HepG2 (cell line): Measurements from ENCODE around the gene ERICH6. TPM values are rescaled to one million over a fixed set of nuclear protein-coding genes. Genes with fewer than 3 reads are reported as not detected.

Experiments
- ATAC-seq: fragments of 200-7000 bp; cut with Tn5 transposase; 3 replicates; pipeline ENCODE4 v1.9.1; 2020; ENCODE audit warnings: mild to moderate bottlenecking, moderate library complexity
- BruUV-seq: library from RNA; stranded (reverse); fragments of 400-500 nt; replicated peaks from 2 replicates; lab custom pipeline; 2021; lab: Mats Ljungman, UMichigan
- CTCF ChIA-PET: fragments of 300-600 bp; formaldehyde crosslinking; extraction: SDS; loops from one replicate; lab custom pipeline; 2021; ENCODE audit warnings: low total read pairs, inconsistent platforms, low intra/inter-chr PET ratio; lab: Yijun Ruan, JAX
- POLR2A ChIA-PET: fragments of 350-600 bp; sonication (Branson Sonifier 250); formaldehyde crosslinking; loops from one replicate; lab custom pipeline; 2020; ENCODE audit warnings: antibody characterized with exemption, inconsistent platforms; lab: Yijun Ruan, JAX
- DNase-seq: peaks from one replicate; pipeline ENCODE4 v3.0.0-alpha.2; 2015; ENCODE audit warnings: low spot score
- FAIRE-seq: peaks from 3 replicates; lab custom pipeline; 2011; peaks lifted over from hg19 to GRCh38; lab: Jason Lieb, UNC
- H2AFZ ChIP-seq: one replicate; pipeline ENCODE4 v1.6.1; 2011; ENCODE audit warnings: low read length, inconsistent platforms
- H3K27ac ChIP-seq: fragments of 300-600 bp; 3 replicates; pipeline ENCODE4 v1.8.0; 2011; ENCODE audit warnings: mixed run types, mild to moderate bottlenecking, mixed read lengths, low read length, inconsistent platforms; ENCODE audit not compliant: insufficient read depth; ENCODE audit errors: extremely low read length
- H3K27me3 ChIP-seq, 2 experiments: fragments of 200-600 bp in 1 of 2; 2 replicates in 1 of 2; 3 replicates in 1 of 2; pipeline versions ENCODE4 v1.6.0 to v1.8.0; 2011; ENCODE audit warnings: low read length in 2 of 2, mild to moderate bottlenecking in 2 of 2, moderate library complexity in 2 of 2, inconsistent platforms in 1 of 2; ENCODE audit not compliant: insufficient read depth in 2 of 2, control insufficient read depth in 1 of 2
- H3K36me3 ChIP-seq, 2 experiments: fragments of 200-600 bp in 1 of 2; replicated peaks in 1 of 2; 2 replicates in 1 of 2; 3 replicates in 1 of 2; pipeline versions ENCODE4 v1.5.1 to v1.8.0; 2011; ENCODE audit warnings: low read length in 2 of 2, inconsistent platforms in 1 of 2; ENCODE audit not compliant: insufficient read depth in 2 of 2, control insufficient read depth in 1 of 2
- H3K4me1 ChIP-seq: 2 replicates; pipeline ENCODE4 v1.5.1; 2012; ENCODE audit warnings: low read length, inconsistent platforms; ENCODE audit not compliant: insufficient read depth
- H3K4me2 ChIP-seq: 2 replicates; pipeline ENCODE4 v1.6.0; 2011; ENCODE audit warnings: low read depth, low read length, inconsistent platforms
- H3K4me3 ChIP-seq, 3 experiments: fragments of 200-600 bp in 1 of 3; sonication (generic), shearing (Covaris generic) in 1 of 3; replicated peaks in 1 of 3; 2 replicates each; pipeline ENCODE4 v1.5.1; 2011 to 2016; ENCODE audit warnings: low read length in 3 of 3, inconsistent platforms in 2 of 3, low read depth in 2 of 3, mild to moderate bottlenecking in 2 of 3, control low read depth in 1 of 3, mixed read lengths in 1 of 3; ENCODE audit not compliant: insufficient read depth in 1 of 3
- H3K79me2 ChIP-seq: one replicate; pipeline ENCODE4 v1.6.1; 2011; ENCODE audit warnings: low read length, inconsistent platforms; ENCODE audit not compliant: insufficient read depth
- H3K9ac ChIP-seq: 2 replicates; pipeline ENCODE4 v1.6.0; 2011; ENCODE audit warnings: mild to moderate bottlenecking, low read depth, low read length, inconsistent platforms; ENCODE audit not compliant: insufficient read depth
- H3K9me3 ChIP-seq: 2 replicates; pipeline ENCODE4 v1.5.1; 2012; ENCODE audit warnings: mild to moderate bottlenecking, low read length
- H4K20me1 ChIP-seq: 2 replicates; pipeline ENCODE4 v1.6.0; 2011; ENCODE audit warnings: inconsistent platforms, mild to moderate bottlenecking, low read length, moderate library complexity; ENCODE audit not compliant: insufficient read depth
- ARID2 ChIP-seq: sonication (generic); formaldehyde crosslinking; IDR thresholded peaks from 2 replicates; pipeline ENCODE4 v1.8.1; 2022; ENCODE audit warnings: mild to moderate bottlenecking, missing genetic modification reagents, borderline replicate concordance
- BORCS8-MEF2B ChIP-seq: sonication (generic); formaldehyde crosslinking; IDR thresholded peaks from 2 replicates; pipeline ENCODE4 v1.8.0; 2022; ENCODE audit warnings: mild to moderate bottlenecking, missing genetic modification reagents
- ELF1 ChIP-seq: sonication (generic); formaldehyde crosslinking; IDR thresholded peaks from 2 replicates; pipeline ENCODE4 v1.4.0; 2020; ENCODE audit warnings: missing genetic modification reagents
- HES4 ChIP-seq: sonication (generic); formaldehyde crosslinking; IDR thresholded peaks from 2 replicates; pipeline ENCODE4 v1.9.0; 2021; ENCODE audit warnings: mild to moderate bottlenecking, missing genetic modification reagents, borderline replicate concordance
- HNRNPH1 ChIP-seq: fragments of 200-400 bp; formaldehyde crosslinking; optimal IDR thresholded peaks from 2 replicates; pipeline ENCODE3; 2017; ENCODE audit warnings: mild to moderate bottlenecking, low read depth, low read length
- KLF9 ChIP-seq: IDR thresholded peaks from 2 replicates; pipeline ENCODE4 v1.6.1; 2016; ENCODE audit warnings: low read depth
- MIER2 ChIP-seq: IDR thresholded peaks from 2 replicates; pipeline ENCODE4 v1.6.1; 2016; ENCODE audit warnings: missing biosample characterization, missing genetic modification reagents
- NR2F6 ChIP-seq, 2 experiments: IDR thresholded peaks; 2 replicates each; pipeline ENCODE4 v1.6.1; 2016; ENCODE audit warnings: antibody characterized with exemption in 1 of 2, mild to moderate bottlenecking in 1 of 2
- ONECUT2 ChIP-seq: sonication (generic); formaldehyde crosslinking; IDR thresholded peaks from 2 replicates; pipeline ENCODE4 v1.4.0; 2020; ENCODE audit warnings: missing genetic modification reagents
- RBM22 ChIP-seq: fragments of 200-400 bp; formaldehyde crosslinking; optimal IDR thresholded peaks from 2 replicates; pipeline ENCODE3; 2017; ENCODE audit warnings: mild to moderate bottlenecking, low read length, moderate library complexity
- RFX3 ChIP-seq: IDR thresholded peaks from 2 replicates; pipeline ENCODE4 v1.6.1; 2016; ENCODE audit warnings: missing biosample characterization, missing genetic modification reagents
- RORA ChIP-seq: sonication (generic); formaldehyde crosslinking; IDR thresholded peaks from 2 replicates; pipeline ENCODE4 v1.5.0; 2020; ENCODE audit warnings: mild to moderate bottlenecking, missing genetic modification reagents, moderate library complexity
- SNAI1 ChIP-seq: sonication (generic); formaldehyde crosslinking; IDR thresholded peaks from 2 replicates; pipeline ENCODE4 v1.5.0; 2020; ENCODE audit warnings: mild to moderate bottlenecking, missing genetic modification reagents, borderline replicate concordance
- ZSCAN31 ChIP-seq: sonication (generic); formaldehyde crosslinking; IDR thresholded peaks from 2 replicates; pipeline ENCODE4 v1.5.0; 2020; ENCODE audit warnings: low read depth, mild to moderate bottlenecking, missing genetic modification reagents
- ZSCAN9 ChIP-seq: IDR thresholded peaks from 2 replicates; pipeline ENCODE4 v1.6.1; 2016; ENCODE audit warnings: borderline replicate concordance
- WGBS: methylation state at CpG from one replicate; pipeline ENCODE4 v1.1.6; 2017; ENCODE audit warnings: low lambda C conversion rate; 5-methylcytosine and 5-hydroxymethylcytosine counted together
- in situ Hi-C: cut with HindIII; loops from 2 replicates; pipeline ENCODE4 v1.10.0; 2017; ENCODE audit warnings: low pct_unique_long_range_greater_than_20kb; ENCODE audit not compliant: extremely low pct_ligation_motif_present
- intact Hi-C: fragments of 100-400 bp; cut with micrococcal nuclease; formaldehyde crosslinking; loops from one replicate; pipeline ENCODE4 v1.10.0; 2022; ENCODE audit not compliant: unreplicated experiment
- polyA plus RNA-seq, 8 experiments: library from polyadenylated mRNA; depleted of rRNA in 3 of 8; stranded (reverse) in 7 of 8; unstranded in 1 of 8; fragments of >200 nt; fragmentation: Illumina TruSeq in 4 of 8; extraction: Trizol in 4 of 8; gene quantifications; 2 replicates each; pipeline versions ENCODE4 v1.2.1 to v1.2.3, GENCODE V29; 2011 to 2016; ENCODE audit warnings: low read depth in 4 of 8, missing spikeins in 1 of 8, mixed read lengths in 1 of 8; ENCODE audit not compliant: insufficient read depth in 1 of 8
- total RNA-seq, 5 experiments: library from RNA; depleted of rRNA; stranded (reverse); fragments of >200 nt; fragmentation: Illumina TruSeq; extraction: Trizol; gene quantifications; 2 replicates each; pipeline ENCODE4 v1.2.3, GENCODE V29; 2016; ENCODE audit warnings: low read depth in 1 of 5
- TF ChIP-seq, protein P1 (sequence below): sonication (generic); formaldehyde crosslinking; IDR thresholded peaks from 2 replicates; pipeline ENCODE4 v1.8.0; 2022; ENCODE audit warnings: low read depth, missing genetic modification reagents
- TF ChIP-seq, protein P2 (sequence below): sonication (generic); formaldehyde crosslinking; IDR thresholded peaks from 2 replicates; pipeline ENCODE4 v1.4.0; 2020; ENCODE audit warnings: mild to moderate bottlenecking, low read depth, missing genetic modification reagents
- TF ChIP-seq, protein P3 (sequence below): sonication (generic); formaldehyde crosslinking; IDR thresholded peaks from 2 replicates; pipeline ENCODE4 v1.8.1; 2023; ENCODE audit warnings: missing genetic modification reagents, inconsistent platforms, borderline replicate concordance
- TF ChIP-seq, protein P4 (sequence below): sonication (generic); formaldehyde crosslinking; IDR thresholded peaks from 2 replicates; pipeline ENCODE4 v1.5.0; 2020; ENCODE audit warnings: missing genetic modification reagents

Gene ERICH6
- total and polyA plus RNA-seq, 2 of the 13 experiments (the other 11 are each of a cell fraction or from before 2014, with no cell fraction given), result 0.03 TPM; not detected in 1

DNA sequence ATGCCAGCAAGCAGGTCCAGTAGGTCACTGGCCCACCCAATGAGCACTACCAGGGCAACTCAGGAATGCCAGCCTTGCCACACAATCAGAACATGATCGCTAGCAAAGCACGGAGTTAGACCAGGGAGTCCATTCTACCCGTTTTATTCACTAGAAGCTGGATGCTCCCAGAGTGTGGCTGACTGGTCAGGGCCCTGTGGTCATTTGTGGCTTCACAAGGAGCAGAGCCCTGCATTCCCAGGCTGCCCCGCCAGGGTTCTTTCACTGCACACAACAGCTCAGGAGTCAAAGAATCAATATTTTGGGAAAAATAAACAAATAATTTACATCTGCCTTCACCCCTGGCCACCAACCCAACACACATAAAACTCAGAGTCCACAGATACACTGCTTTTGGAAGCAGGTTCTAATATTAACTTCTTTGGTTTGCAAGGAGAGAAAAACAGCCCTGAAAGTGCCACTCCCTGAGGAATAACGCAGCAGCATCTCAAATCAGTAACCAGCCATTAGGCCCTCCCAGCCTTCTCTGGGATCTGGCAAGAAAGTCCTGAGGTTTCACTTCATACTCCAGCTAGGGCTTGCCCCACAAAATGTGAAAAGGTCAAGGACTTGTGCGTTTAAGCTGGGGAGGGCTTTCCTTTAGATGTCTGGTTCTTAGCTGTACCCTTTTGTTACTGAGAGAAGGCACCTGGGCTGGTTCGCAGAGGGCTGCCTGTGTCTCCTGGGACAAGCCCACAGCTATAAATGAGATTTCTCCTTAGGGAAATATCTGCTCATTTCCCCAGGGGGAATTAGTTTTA, 43.3 kb upstream of the ERICH6 start:
- Histone ChIP-seq H3K79me2 (peaks cover 96% of the 10 kb centered on the region), H3K4me1 (peaks cover 100% of the 10 kb centered on the region), H3K4me2 (no peak overlapping the region), H3K4me3 (no peak overlapping the region), H3K9ac (no peak overlapping the region), H4K20me1 (peaks cover 85% of the 10 kb centered on the region), H3K27me3 (no peaks in the 10 kb centered on the region), H3K27ac (peak overlapping the region; percentile 40), H3K36me3 (peaks cover 5 to 53% of the 10 kb centered on the region in 2 experiments; a peak in 4 of 5 replicates), H3K9me3 (no peaks in the 10 kb centered on the region), H2AFZ (no peak overlapping the region)
- ChIA-PET CTCF (no interaction called here), POLR2A (interaction anchor here (0.7 to 3.5 kb wide), 5 partner anchors 9 to 19 kb away, joined by 3 to 32 read pairs (median 5); partner anchors contain the start of gene SIAH2)
- BruUV-seq, result no TSS peak
- DNase-seq, result no peak
- WGBS, result 73% methylated on average over 7 of the region's 7 CpGs
- no peak for FAIRE-seq
- peak; percentile 19; the same call in 2 of the 3 replicates for ATAC-seq
- in situ Hi-C loops (no loop called here), intact Hi-C loops (no loop called here)
- TF ChIP-seq SNAI1 (no peak), ARID2 (no peak), RBM22 (peak; percentile 60), NR2F6 (IDR thresholded peaks at IDR 0.05) (0 out of 2 replicates have a peak, but pooled peaks have one; percentile 37), NR2F6 (CRISPR knock-in tag; IDR thresholded peaks at IDR 0.05) (peak; percentile 46; the same call in 1 of the 2 replicates), KLF9 (CRISPR knock-in tag) (no peak), ZSCAN9 (CRISPR knock-in tag) (no peak), ELF1 (CRISPR knock-in tag) (no peak), RORA (CRISPR knock-in tag) (no peak), MIER2 (CRISPR knock-in tag) (no peak), ONECUT2 (CRISPR knock-in tag) (0 out of 2 replicates have a peak, but pooled peaks have one; percentile 22), HNRNPH1 (no peak), BORCS8-MEF2B (CRISPR knock-in tag) (peak; percentile 26; the same call in 1 of the 2 replicates), HES4 (CRISPR knock-in tag) (no peak), ZSCAN31 (CRISPR knock-in tag) (no peak), RFX3 (CRISPR knock-in tag) (no peak)
- TF ChIP-seq, protein P1, sequence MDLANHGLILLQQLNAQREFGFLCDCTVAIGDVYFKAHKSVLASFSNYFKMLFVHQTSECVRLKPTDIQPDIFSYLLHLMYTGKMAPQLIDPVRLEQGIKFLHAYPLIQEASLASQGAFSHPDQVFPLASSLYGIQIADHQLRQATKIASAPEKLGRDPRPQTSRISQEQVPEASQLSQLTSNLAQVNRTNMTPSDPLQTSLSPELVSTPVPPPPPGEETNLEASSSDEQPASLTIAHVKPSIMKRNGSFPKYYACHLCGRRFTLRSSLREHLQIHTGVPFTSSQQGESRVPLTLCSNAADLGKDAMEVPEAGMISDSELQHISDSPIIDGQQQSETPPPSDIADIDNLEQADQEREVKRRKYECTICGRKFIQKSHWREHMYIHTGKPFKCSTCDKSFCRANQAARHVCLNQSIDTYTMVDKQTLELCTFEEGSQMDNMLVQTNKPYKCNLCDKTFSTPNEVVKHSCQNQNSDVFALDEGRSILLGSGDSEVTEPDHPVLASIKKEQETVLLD (CRISPR knock-in tag), result no peak
- TF ChIP-seq, protein P2, sequence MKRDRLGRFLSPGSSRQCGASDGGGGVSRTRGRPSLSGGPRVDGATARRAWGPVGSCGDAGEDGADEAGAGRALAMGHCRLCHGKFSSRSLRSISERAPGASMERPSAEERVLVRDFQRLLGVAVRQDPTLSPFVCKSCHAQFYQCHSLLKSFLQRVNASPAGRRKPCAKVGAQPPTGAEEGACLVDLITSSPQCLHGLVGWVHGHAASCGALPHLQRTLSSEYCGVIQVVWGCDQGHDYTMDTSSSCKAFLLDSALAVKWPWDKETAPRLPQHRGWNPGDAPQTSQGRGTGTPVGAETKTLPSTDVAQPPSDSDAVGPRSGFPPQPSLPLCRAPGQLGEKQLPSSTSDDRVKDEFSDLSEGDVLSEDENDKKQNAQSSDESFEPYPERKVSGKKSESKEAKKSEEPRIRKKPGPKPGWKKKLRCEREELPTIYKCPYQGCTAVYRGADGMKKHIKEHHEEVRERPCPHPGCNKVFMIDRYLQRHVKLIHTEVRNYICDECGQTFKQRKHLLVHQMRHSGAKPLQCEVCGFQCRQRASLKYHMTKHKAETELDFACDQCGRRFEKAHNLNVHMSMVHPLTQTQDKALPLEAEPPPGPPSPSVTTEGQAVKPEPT (CRISPR knock-in tag), result no peak
- TF ChIP-seq, protein P3, sequence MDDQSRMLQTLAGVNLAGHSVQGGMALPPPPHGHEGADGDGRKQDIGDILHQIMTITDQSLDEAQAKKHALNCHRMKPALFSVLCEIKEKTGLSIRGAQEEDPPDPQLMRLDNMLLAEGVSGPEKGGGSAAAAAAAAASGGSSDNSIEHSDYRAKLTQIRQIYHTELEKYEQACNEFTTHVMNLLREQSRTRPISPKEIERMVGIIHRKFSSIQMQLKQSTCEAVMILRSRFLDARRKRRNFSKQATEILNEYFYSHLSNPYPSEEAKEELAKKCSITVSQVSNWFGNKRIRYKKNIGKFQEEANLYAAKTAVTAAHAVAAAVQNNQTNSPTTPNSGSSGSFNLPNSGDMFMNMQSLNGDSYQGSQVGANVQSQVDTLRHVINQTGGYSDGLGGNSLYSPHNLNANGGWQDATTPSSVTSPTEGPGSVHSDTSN, result no peak
- TF ChIP-seq, protein P4, sequence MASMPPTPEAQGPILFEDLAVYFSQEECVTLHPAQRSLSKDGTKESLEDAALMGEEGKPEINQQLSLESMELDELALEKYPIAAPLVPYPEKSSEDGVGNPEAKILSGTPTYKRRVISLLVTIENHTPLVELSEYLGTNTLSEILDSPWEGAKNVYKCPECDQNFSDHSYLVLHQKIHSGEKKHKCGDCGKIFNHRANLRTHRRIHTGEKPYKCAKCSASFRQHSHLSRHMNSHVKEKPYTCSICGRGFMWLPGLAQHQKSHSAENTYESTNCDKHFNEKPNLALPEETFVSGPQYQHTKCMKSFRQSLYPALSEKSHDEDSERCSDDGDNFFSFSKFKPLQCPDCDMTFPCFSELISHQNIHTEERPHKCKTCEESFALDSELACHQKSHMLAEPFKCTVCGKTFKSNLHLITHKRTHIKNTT, result no peak
- TF ChIP-seq, all 625 proteins: peak for 4
